ENCODE data around the gene RNF135. TPM values are rescaled to one million over a fixed set of nuclear protein-coding genes. Genes with fewer than 3 reads are reported as not detected.
A peak's percentile ranks its signal among the peaks of the same experiment; 100 is the strongest.
"Not testable (repeated sequence)": the region's sequence is repeated elsewhere in the genome, so short reads cannot be mapped to it uniquely, and the experiment has no call there.

The RNF135 gene
- total RNA-seq, 1 experiment from 2014 or later = 10.4 TPM

GRCh38 chr17:30969989-30970830 lies 629 bp upstream of the RNF135 start:
- H3K9ac ChIP-seq (ENCODE audit: low read length) = peak overlapping the region; percentile 94
- H3K4me3 ChIP-seq (ENCODE audit: low read length) = peak overlapping the region; percentile 87
- no peaks in the 10 kb centered on the region for H3F3A ChIP-seq (ENCODE audit: low read length, unreplicated experiment)
- TF ChIP-seq EZH2 (IDR thresholded peaks at IDR 0.05; ENCODE audit: low read length, unreplicated experiment) = no peak
- TF ChIP-seq CTCF (conservative IDR thresholded peaks at IDR 0.05; ENCODE audit: low read depth, low read length) = no peak
- no peak for TF ChIP-seq EZH2phosphoT487 (IDR thresholded peaks at IDR 0.05; ENCODE audit: borderline replicate concordance, low read length)
- ChIA-PET CTCF (interaction anchor here (0.6 kb wide), 1 partner anchor 46 kb away, joined by 9 read pairs; no protein-coding TSS in a partner anchor), POLR2A (ENCODE audit: unreplicated experiment) (no interaction called here)
- intact Hi-C loops (cut with micrococcal nuclease) = loop anchor here (5.0 kb wide), 1 partner anchor 63 kb away; the partner anchor contains the start of gene TEFM
- peak overlapping the region; percentile 73 for H2AFZ ChIP-seq (ENCODE audit: low read length)
- H3K27me3 ChIP-seq (ENCODE audit: low read length) = no peaks in the 10 kb centered on the region
- H3K9me2 ChIP-seq (replicated peaks; ENCODE audit: low read length) = no peaks in the 10 kb centered on the region
- TSS peak; percentile 64 for BruUV-seq (replicated peaks)
- H4K20me1 ChIP-seq (ENCODE audit: low read length) = no peaks in the 10 kb centered on the region
- peak overlapping the region; percentile 96 for H3K4me2 ChIP-seq (ENCODE audit: low read length)
- no peaks in the 10 kb centered on the region for H3K36me3 ChIP-seq (ENCODE audit: low read depth, low read length)
- ATAC-seq (peak; percentile 26), DNase-seq (peak; percentile 53)
- H3K79me2 ChIP-seq (ENCODE audit: low read length) = peaks cover 25% of the 10 kb centered on the region
- no peaks in the 10 kb centered on the region for H3K9me3 ChIP-seq (ENCODE audit: low read length)
- H3K27ac ChIP-seq (ENCODE audit: low read length) = peak overlapping the region; percentile 89
- H3K4me1 ChIP-seq (ENCODE audit: insufficient read depth, low read length) = no peaks in the 10 kb centered on the region

- Histone ChIP-seq H3K27me3 (ENCODE audit: low read length) (no peaks in the 10 kb centered on the region), H3K9me3 (ENCODE audit: low read length) (no peaks in the 10 kb centered on the region), H3K79me2 (ENCODE audit: low read length) (peaks cover 25% of the 10 kb centered on the region), H3K9me2 (replicated peaks; ENCODE audit: low read length) (no peaks in the 10 kb centered on the region), H3F3A (ENCODE audit: low read length, unreplicated experiment) (no peaks in the 10 kb centered on the region), H3K9ac (ENCODE audit: low read length) (no peak overlapping the region), H4K20me1 (ENCODE audit: low read length) (no peaks in the 10 kb centered on the region), H3K4me1 (ENCODE audit: insufficient read depth, low read length) (no peaks in the 10 kb centered on the region), H2AFZ (ENCODE audit: low read length) (no peak overlapping the region), H3K36me3 (ENCODE audit: low read depth, low read length) (no peaks in the 10 kb centered on the region), H3K27ac (ENCODE audit: low read length) (no peak overlapping the region), H3K4me3 (ENCODE audit: low read length) (no peak overlapping the region), H3K4me2 (ENCODE audit: low read length) (no peak overlapping the region)
- ATAC-seq (no peak), DNase-seq (no peak)
- BruUV-seq (replicated peaks) = no TSS peak
- TF ChIP-seq CTCF (conservative IDR thresholded peaks at IDR 0.05; ENCODE audit: low read depth, low read length) (no peak), EZH2phosphoT487 (IDR thresholded peaks at IDR 0.05; ENCODE audit: borderline replicate concordance, low read length) (no peak), EZH2 (IDR thresholded peaks at IDR 0.05; ENCODE audit: low read length, unreplicated experiment) (no peak)
- intact Hi-C loops (cut with micrococcal nuclease) = no loop called here
- POLR2A ChIA-PET (ENCODE audit: unreplicated experiment) = no interaction called here
- CTCF ChIA-PET = no interaction called here
These were observed 4.4 kb downstream of the RNF135 start for GRCh38 chr17:30975042-30975820.

GRCh38 chr17:30979919-30980318 lies 9.1 kb downstream of the RNF135 start:
- BruUV-seq (replicated peaks); H3K36me3 ChIP-seq (ENCODE audit: low read depth, low read length); H2AFZ ChIP-seq (ENCODE audit: low read length); H3K79me2 ChIP-seq (ENCODE audit: low read length); CTCF ChIA-PET; H3K9ac ChIP-seq (ENCODE audit: low read length); H3K27me3 ChIP-seq (ENCODE audit: low read length); H3K4me2 ChIP-seq (ENCODE audit: low read length); ATAC-seq; H3K9me2 ChIP-seq (replicated peaks; ENCODE audit: low read length); DNase-seq; H3F3A ChIP-seq (ENCODE audit: low read length, unreplicated experiment); POLR2A ChIA-PET (ENCODE audit: unreplicated experiment); H3K4me1 ChIP-seq (ENCODE audit: insufficient read depth, low read length); H3K27ac ChIP-seq (ENCODE audit: low read length); H4K20me1 ChIP-seq (ENCODE audit: low read length); H3K9me3 ChIP-seq (ENCODE audit: low read length); H3K4me3 ChIP-seq (ENCODE audit: low read length); intact Hi-C loops (cut with micrococcal nuclease): not testable (repeated sequence)

Data from PC-3 (cell line).